GM19452 (cell line): ENCODE measurements around the gene PDLIM5.
A peak's percentile ranks its signal among the peaks of the same experiment; 100 is the strongest.
"Not testable (repeated sequence)": the region's sequence is repeated elsewhere in the genome, so short reads cannot be mapped to it uniquely, and the experiment has no call there.

ENCODE experiments used
- ATAC-seq: cut with Tn5 transposase; IDR thresholded peaks from one replicate; pipeline ENCODE4 v1.9.1; 2021; ENCODE audit not compliant: unreplicated experiment

The PDLIM5 gene

GRCh38 chr4:94551643-94552564 lies 100.2 kb downstream of the PDLIM5 start:
- ATAC-seq: no peak

GRCh38 chr4:94556047-94556446 lies 104.3 kb downstream of the PDLIM5 start:
- not testable (repeated sequence) for ATAC-seq

DNA sequence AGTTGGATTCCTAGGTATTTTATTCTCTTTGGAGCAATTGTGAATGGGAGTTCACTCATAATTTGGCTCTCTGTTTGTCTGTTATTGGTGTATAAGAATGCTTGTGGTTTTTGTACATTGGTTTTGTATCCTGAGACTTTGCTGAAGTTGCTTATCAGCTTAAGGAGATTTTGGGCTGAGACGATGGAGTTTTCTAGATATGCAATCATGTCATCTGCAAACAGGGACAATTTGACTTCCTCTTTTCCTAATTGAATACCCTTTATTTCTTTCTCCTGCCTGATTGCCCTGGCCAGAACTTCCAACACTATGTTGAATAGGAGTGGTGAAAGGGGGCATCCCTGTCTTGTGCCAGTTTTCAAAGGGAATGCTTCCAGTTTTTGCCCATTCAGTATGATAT lies 105.9 kb downstream of the PDLIM5 start:
- not testable (repeated sequence) for ATAC-seq

DNA sequence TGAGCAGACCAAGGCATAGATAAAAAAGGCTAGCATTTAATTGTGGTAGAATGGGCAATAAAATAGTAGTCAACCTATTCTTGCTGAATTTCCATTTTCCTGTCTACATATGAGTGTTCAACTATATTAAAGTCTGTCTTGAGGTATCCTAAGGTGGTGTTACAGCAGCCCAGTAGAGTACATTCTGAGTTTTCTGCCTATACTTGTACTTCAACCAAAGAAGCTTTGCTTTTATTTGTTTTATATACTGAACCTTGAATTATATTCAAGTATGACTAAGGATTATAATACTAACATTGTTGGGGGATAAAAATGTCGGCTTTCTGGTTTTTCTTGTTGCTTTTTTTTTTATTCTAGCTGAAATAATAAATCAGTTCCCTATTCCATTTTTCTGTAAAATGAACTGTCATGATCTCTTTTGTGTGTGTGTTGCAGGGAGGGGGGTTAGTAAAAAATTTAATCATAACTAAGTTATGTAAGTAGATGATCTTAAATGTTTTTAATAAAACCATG lies 106.7 kb downstream of the PDLIM5 start:
- ATAC-seq: no peak

DNA sequence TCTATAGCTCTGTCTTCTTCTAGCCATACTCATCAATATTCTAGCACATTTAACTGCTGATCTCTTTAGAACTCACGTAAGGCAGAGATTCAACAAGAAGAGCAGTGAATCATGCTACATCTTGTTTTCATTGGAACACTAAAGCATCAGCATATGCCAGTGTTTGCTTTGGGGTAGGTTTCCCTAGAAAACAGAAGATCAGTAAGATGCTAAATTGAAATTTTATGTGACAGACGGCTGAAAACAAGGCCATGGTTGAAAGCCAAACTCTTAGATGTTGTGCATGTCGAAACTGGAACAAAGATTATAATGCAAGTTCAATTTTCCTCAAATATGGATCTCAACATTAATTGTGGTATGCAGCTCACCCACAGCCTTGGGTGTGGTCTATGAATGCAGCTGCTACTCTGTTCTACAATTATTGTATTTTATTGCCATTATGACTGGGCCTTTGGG lies 107.6 kb downstream of the PDLIM5 start:
- no peak for ATAC-seq

DNA sequence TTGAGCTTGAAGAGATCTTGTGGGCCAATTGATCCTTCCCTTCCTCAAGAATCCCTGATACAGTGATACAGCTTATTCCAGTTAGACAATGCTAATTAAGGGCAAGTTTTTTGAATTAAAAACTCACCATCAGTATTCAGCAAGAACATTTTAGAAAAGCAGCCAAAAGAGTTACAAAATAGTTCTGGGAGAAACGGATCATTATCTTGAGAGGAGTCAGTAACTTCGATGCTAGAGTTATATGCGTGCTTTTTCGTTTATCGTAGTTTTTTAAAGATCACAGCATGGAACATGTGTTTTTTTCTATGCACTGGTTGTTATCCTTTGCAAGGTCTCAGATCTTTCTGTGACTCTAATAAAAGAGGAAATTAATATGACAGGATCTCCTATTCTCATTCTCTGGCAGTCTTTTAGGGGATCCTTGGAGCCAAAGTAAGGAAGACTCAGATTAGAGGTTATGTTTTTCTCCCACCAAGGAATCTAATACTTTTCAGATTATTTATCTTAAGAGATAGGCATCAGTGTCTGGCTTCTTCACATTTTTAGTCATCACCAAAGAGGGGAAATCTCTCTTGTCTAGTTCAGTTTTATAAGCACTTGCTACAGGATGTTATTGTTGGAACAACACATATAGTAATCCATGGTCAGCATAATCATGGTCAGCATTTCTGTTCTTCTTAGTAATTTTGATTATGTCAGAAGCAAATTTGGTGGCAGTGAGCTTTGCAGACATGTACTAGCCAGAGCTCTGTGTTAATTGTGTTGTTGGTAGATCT lies 109.7 kb downstream of the PDLIM5 start:
- no peak for ATAC-seq

- no peak for ATAC-seq
Observed at GRCh38 chr4:94562285-94562684, 110.5 kb downstream of the PDLIM5 start.

- ATAC-seq: no peak
Observed at GRCh38 chr4:94564252-94564651, 112.5 kb downstream of the PDLIM5 start.

GRCh38 chr4:94566420-94566819 lies 114.7 kb downstream of the PDLIM5 start:
- no peak for ATAC-seq

GRCh38 chr4:94567811-94568210 lies 116.1 kb downstream of the PDLIM5 start:
- ATAC-seq: peak; percentile 68

DNA sequence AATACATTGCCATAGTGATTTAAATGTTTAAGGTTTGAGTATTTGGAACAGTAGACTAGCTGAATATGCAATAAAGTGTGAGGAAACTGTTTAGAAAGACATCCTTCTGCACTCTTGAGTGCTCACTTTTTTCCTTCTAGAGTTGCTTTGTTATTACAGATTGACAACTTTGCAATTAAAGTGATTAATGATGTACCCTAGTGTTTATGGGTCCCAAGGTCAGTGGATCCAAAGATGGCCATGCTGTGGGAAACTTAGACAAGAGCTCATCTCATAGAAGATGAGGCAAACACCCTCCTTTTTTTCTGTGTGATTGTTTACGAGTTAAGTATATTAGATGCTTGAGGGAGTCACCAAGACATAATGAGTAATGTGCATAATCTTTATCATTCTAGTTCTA lies 118.8 kb downstream of the PDLIM5 start:
- ATAC-seq: no peak

GRCh38 chr4:94571298-94571697 lies 119.6 kb downstream of the PDLIM5 start:
- ATAC-seq: no peak

- no peak for ATAC-seq
Observed at GRCh38 chr4:94571715-94572114, 120.0 kb downstream of the PDLIM5 start.

- no peak for ATAC-seq
Observed at GRCh38 chr4:94574050-94574449, 122.3 kb downstream of the PDLIM5 start.

DNA sequence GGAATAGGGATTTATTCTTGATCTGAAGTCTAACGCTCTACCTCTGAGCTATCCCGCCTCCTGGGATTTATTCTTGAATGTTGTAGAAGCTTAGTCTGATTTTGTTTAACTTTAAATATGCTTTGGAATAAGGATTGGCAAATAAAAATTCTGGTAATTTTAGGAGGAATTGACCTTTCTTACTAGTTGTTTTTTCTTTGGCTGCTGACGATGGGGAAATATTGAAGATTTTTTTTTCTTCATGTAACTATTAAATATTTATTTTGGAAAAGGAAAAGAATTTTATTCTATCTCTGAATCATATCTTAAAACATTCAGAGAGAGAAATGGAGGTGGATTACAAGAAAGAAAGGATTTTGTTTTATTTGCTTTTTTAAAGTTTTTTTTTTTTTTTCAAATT lies 122.9 kb downstream of the PDLIM5 start:
- ATAC-seq: no peak

- ATAC-seq: no peak
Observed at GRCh38 chr4:94575652-94576051, 123.9 kb downstream of the PDLIM5 start.

- no peak for ATAC-seq
Observed at GRCh38 chr4:94576210-94576609, 124.5 kb downstream of the PDLIM5 start.

GRCh38 chr4:94577136-94577535 lies 125.4 kb downstream of the PDLIM5 start:
- no peak for ATAC-seq

- no peak for ATAC-seq
Observed at GRCh38 chr4:94578195-94578594, 126.5 kb downstream of the PDLIM5 start.

GRCh38 chr4:94581766-94582165 lies 130.0 kb downstream of the PDLIM5 start:
- ATAC-seq: no peak

- ATAC-seq: no peak
Observed at GRCh38 chr4:94582517-94582916, 130.8 kb downstream of the PDLIM5 start.
